HCT116 (cell line): ENCODE measurements around the gene SLC19A1. TPM values are rescaled to one million over a fixed set of nuclear protein-coding genes. Genes with fewer than 3 reads are reported as not detected.

Experiments used
- ATAC-seq: fragments of 200-7000 bp; cut with Tn5 transposase; 2 replicates; pipeline ENCODE4 v1.9.1; 2020; ENCODE audit warnings: mild to moderate bottlenecking, moderate library complexity
- BruUV-seq: library from RNA; stranded (reverse); fragments of 400-500 nt; replicated peaks from 2 replicates; lab custom pipeline; 2021; lab: Mats Ljungman, UMichigan
- CTCF ChIA-PET: fragments of 300-600 bp; sonication (Branson Sonifier 250); formaldehyde crosslinking; loops from one replicate; lab custom pipeline; 2021; ENCODE audit warnings: antibody characterized with exemption; lab: Charles Lee
- POLR2A ChIA-PET: fragments of 300-600, 350-600 bp; sonication (Branson Sonifier 250); formaldehyde crosslinking; loops from one replicate; lab custom pipeline; 2021; ENCODE audit warnings: antibody characterized with exemption; lab: Charles Lee
- RAD21 ChIA-PET, 2 experiments: fragments of 300-600 bp; sonication (Branson Sonifier 250); formaldehyde crosslinking; loops; one replicate each; lab custom pipeline; 2023; ENCODE audit warnings: low total read pairs in 2 of 2; ENCODE audit not compliant: uncharacterized antibody in 2 of 2, unreplicated experiment in 2 of 2, low non-redundant PET in 1 of 2; lab: Charles Lee
- DNase-seq: peaks from one replicate; pipeline ENCODE4 v3.0.0-alpha.2; 2010; ENCODE audit warnings: low read depth, low spot score
- H2AFZ ChIP-seq: fragments of 200-600 bp; shearing (Covaris generic), sonication (generic); 2 replicates; pipeline ENCODE4 v1.6.1; 2017; ENCODE audit warnings: low read depth, mixed run types, mixed read lengths, antibody characterized with exemption, low read length; ENCODE audit not compliant: poor library complexity, severe bottlenecking
- H3K27ac ChIP-seq: 2 replicates; pipeline ENCODE4 v1.5.1; 2012; ENCODE audit warnings: low read depth, low read length
- H3K27me3 ChIP-seq: fragments of 200-600 bp; sonication (generic); 2 replicates; pipeline ENCODE4 v1.6.1; 2016; ENCODE audit warnings: mixed run types, low read length, mixed read lengths; ENCODE audit not compliant: insufficient read depth
- H3K36me3 ChIP-seq, 2 experiments: fragments of 200-500 bp in 1 of 2; fragments of 200-600 bp in 1 of 2; sonication (Bioruptor generic) in 1 of 2; sonication (generic) in 1 of 2; 2 replicates each; pipeline versions ENCODE4 v1.5.1 to v1.6.1; 2014 to 2016; ENCODE audit warnings: low read length in 2 of 2, inconsistent platforms in 1 of 2, mixed read lengths in 1 of 2, mixed run types in 1 of 2; ENCODE audit not compliant: insufficient read depth in 2 of 2, control insufficient read depth in 1 of 2
- H3K4me1 ChIP-seq, 2 experiments: fragments of 200-600 bp in 1 of 2; sonication (generic) in 1 of 2; 2 replicates each; pipeline versions ENCODE4 v1.5.1 to v1.6.1; 2012 to 2017; ENCODE audit warnings: low read length in 2 of 2, inconsistent platforms in 1 of 2, mild to moderate bottlenecking in 1 of 2, mixed read lengths in 1 of 2, mixed run types in 1 of 2, moderate library complexity in 1 of 2; ENCODE audit not compliant: insufficient read depth in 2 of 2, control insufficient read depth in 1 of 2
- H3K4me2 ChIP-seq: fragments of 200-600 bp; sonication (generic); 2 replicates; pipeline ENCODE4 v1.6.1; 2017; ENCODE audit warnings: mixed run types, low read length, mixed read lengths
- H3K4me3 ChIP-seq, 2 experiments: fragments of 200-600 bp in 1 of 2; sonication (generic) in 1 of 2; replicated peaks in 1 of 2; 2 replicates each; pipeline ENCODE4 v1.5.1; 2011 to 2016; ENCODE audit warnings: low read length in 2 of 2, control low read depth in 1 of 2, low read depth in 1 of 2, mild to moderate bottlenecking in 1 of 2, mixed read lengths in 1 of 2, mixed run types in 1 of 2
- H3K79me2 ChIP-seq: fragments of 200-600 bp; sonication (generic); 2 replicates; pipeline ENCODE4 v1.6.1; 2017; ENCODE audit warnings: mild to moderate bottlenecking, mixed run types, low read length, moderate library complexity, mixed read lengths; ENCODE audit not compliant: insufficient read depth
- H3K9ac ChIP-seq: fragments of 200-600 bp; sonication (generic); 2 replicates; pipeline ENCODE4 v1.6.1; 2016; ENCODE audit warnings: low read length, mixed read lengths
- H3K9me2 ChIP-seq: fragments of 200-600 bp; sonication (generic), shearing (Covaris generic); 2 replicates; pipeline ENCODE4 v1.6.1; 2017; ENCODE audit warnings: mixed run types, mild to moderate bottlenecking, moderate library complexity; ENCODE audit not compliant: insufficient read depth
- H3K9me3 ChIP-seq, 2 experiments: fragments of 200-500 bp in 1 of 2; fragments of 200-600 bp in 1 of 2; sonication (Bioruptor generic) in 1 of 2; sonication (generic) in 1 of 2; 2 replicates each; pipeline ENCODE4 v1.6.1; 2014 to 2017; ENCODE audit warnings: low read length in 2 of 2, mixed read lengths in 2 of 2, inconsistent platforms in 1 of 2, low read depth in 1 of 2, mild to moderate bottlenecking in 1 of 2, mixed run types in 1 of 2, moderate library complexity in 1 of 2; ENCODE audit not compliant: control insufficient read depth in 1 of 2, insufficient read depth in 1 of 2
- H4K20me1 ChIP-seq: fragments of 200-600 bp; sonication (generic), shearing (Covaris generic); 2 replicates; pipeline ENCODE4 v1.6.1; 2017; ENCODE audit warnings: mixed run types, mild to moderate bottlenecking, moderate library complexity; ENCODE audit not compliant: insufficient read depth
- CEBPB ChIP-seq: IDR thresholded peaks from 2 replicates; pipeline ENCODE4 v1.6.1; 2012; ENCODE audit warnings: low read depth
- EGR1 ChIP-seq: IDR thresholded peaks from 2 replicates; pipeline ENCODE4 v1.6.1; 2012; ENCODE audit warnings: low read depth
- ELF1 ChIP-seq: IDR thresholded peaks from 2 replicates; pipeline ENCODE4 v1.6.1; 2012; ENCODE audit warnings: low read depth, borderline replicate concordance
- EZH2 ChIP-seq: fragments of 200-600 bp; sonication (generic); IDR thresholded peaks from 2 replicates; pipeline ENCODE4 v1.6.1; 2017; ENCODE audit warnings: antibody characterized with exemption, mixed run types
- EZH2phosphoT487 ChIP-seq: fragments of 200-600 bp; IDR thresholded peaks from 2 replicates; pipeline ENCODE4 v1.6.1; 2018; ENCODE audit warnings: antibody characterized with exemption, borderline replicate concordance
- FOSL1 ChIP-seq: IDR thresholded peaks from 2 replicates; pipeline ENCODE4 v1.6.1; 2012; ENCODE audit warnings: low read depth
- JUND ChIP-seq: IDR thresholded peaks from 2 replicates; pipeline ENCODE4 v1.6.1; 2012
- POLR2AphosphoS5 ChIP-seq: IDR thresholded peaks from 2 replicates; pipeline ENCODE4 v1.6.1; 2011; ENCODE audit warnings: mild to moderate bottlenecking, low read depth, low read length, moderate library complexity
- RAD21 ChIP-seq: IDR thresholded peaks from 2 replicates; pipeline ENCODE4 v1.6.1; 2012; ENCODE audit warnings: low read depth, mild to moderate bottlenecking
- SIN3A ChIP-seq: IDR thresholded peaks from 2 replicates; pipeline ENCODE4 v1.6.1; 2012; ENCODE audit warnings: low read depth
- SP1 ChIP-seq: IDR thresholded peaks from 2 replicates; pipeline ENCODE4 v1.6.1; 2012; ENCODE audit warnings: low read depth
- SRF ChIP-seq: IDR thresholded peaks from 2 replicates; pipeline ENCODE4 v1.6.1; 2012; ENCODE audit warnings: low read depth
- YY1 ChIP-seq: IDR thresholded peaks from 2 replicates; pipeline ENCODE4 v1.6.1; 2011; ENCODE audit warnings: low read length, low read depth, moderate library complexity, mild to moderate bottlenecking; ENCODE audit not compliant: insufficient replicate concordance; ENCODE audit errors: extremely low read depth
- ZFX ChIP-seq: fragments of 450-650 bp; IDR thresholded peaks from 2 replicates; pipeline ENCODE4 v1.6.1; 2017
- intact Hi-C: fragments of 100-400 bp; cut with micrococcal nuclease; formaldehyde crosslinking; loops from 2 replicates; pipeline ENCODE4 v1.10.0; 2022
- total RNA-seq: library from RNA; stranded (reverse); gene quantifications from one replicate; pipeline ENCODE4 v1.2.1, GENCODE V29; 2021; ENCODE audit not compliant: unreplicated experiment
- TF ChIP-seq, protein P1 (sequence below): IDR thresholded peaks from 2 replicates; pipeline ENCODE4 v1.6.1; 2012; ENCODE audit warnings: low read depth
- TF ChIP-seq, protein P2 (sequence below): IDR thresholded peaks from 2 replicates; pipeline ENCODE4 v1.6.1; 2012
- TF ChIP-seq, protein P3 (sequence below): IDR thresholded peaks from 2 replicates; pipeline ENCODE4 v1.6.1; 2011; ENCODE audit warnings: mild to moderate bottlenecking, low read length, moderate library complexity; ENCODE audit not compliant: insufficient replicate concordance; ENCODE audit errors: extremely low read depth

The SLC19A1 gene
- total RNA-seq, 1 experiment from 2014 or later = 50.2 TPM

DNA sequence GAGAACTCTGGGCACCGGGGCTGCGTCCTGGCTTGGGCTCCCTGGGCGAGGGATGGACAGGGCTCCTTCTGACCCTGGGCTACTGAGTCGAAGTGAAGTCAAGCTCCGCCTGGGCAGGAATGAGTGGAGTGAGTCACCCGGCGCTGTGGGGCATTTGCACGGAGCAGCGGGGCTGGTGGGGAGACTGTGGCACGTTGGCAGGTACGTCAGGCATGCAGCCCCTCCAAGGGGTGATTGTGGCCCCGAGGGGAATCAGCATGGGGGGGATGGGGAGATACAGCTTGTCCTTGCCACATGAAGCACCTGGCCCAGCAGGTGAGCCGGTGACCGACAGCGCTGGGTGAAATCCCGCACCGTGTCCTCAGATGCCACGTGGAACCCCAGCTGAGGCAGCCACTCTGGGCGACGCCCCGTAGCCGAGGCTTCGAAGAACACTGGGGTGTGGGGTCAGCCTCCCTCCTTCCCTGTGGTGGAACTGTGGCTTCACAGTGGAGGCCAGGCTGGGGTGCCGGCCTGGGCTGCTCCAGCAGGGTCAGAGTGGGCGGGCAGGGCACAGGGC is 74.9 kb downstream of the SLC19A1 start:
- BruUV-seq = no TSS peak
- H3K9ac ChIP-seq = no peak overlapping the region
- POLR2A ChIA-PET = no interaction called here

More for the DNA sequence above, 74.9 kb downstream of the SLC19A1 start:
- H3K9me3 ChIP-seq = no peaks in the 10 kb centered on the region
- peaks cover 4% of the 10 kb centered on the region; the same call in 1 of the 2 replicates for H3K79me2 ChIP-seq
- H4K20me1 ChIP-seq = no peaks in the 10 kb centered on the region
- no peak for ATAC-seq
- no peak for DNase-seq
- intact Hi-C loops = no loop called here
- H2AFZ ChIP-seq = no peak overlapping the region
- no peak overlapping the region for H3K4me2 ChIP-seq
- ChIA-PET CTCF (no interaction called here), RAD21 (no interaction called here)
- H3K4me3 ChIP-seq = no peak overlapping the region
- H3K9me2 ChIP-seq = no peaks in the 10 kb centered on the region
- H3K36me3 ChIP-seq = peaks cover 0 to 5% of the 10 kb centered on the region in 2 experiments; a peak in 1 of 4 replicates
- TF ChIP-seq, protein P1, sequence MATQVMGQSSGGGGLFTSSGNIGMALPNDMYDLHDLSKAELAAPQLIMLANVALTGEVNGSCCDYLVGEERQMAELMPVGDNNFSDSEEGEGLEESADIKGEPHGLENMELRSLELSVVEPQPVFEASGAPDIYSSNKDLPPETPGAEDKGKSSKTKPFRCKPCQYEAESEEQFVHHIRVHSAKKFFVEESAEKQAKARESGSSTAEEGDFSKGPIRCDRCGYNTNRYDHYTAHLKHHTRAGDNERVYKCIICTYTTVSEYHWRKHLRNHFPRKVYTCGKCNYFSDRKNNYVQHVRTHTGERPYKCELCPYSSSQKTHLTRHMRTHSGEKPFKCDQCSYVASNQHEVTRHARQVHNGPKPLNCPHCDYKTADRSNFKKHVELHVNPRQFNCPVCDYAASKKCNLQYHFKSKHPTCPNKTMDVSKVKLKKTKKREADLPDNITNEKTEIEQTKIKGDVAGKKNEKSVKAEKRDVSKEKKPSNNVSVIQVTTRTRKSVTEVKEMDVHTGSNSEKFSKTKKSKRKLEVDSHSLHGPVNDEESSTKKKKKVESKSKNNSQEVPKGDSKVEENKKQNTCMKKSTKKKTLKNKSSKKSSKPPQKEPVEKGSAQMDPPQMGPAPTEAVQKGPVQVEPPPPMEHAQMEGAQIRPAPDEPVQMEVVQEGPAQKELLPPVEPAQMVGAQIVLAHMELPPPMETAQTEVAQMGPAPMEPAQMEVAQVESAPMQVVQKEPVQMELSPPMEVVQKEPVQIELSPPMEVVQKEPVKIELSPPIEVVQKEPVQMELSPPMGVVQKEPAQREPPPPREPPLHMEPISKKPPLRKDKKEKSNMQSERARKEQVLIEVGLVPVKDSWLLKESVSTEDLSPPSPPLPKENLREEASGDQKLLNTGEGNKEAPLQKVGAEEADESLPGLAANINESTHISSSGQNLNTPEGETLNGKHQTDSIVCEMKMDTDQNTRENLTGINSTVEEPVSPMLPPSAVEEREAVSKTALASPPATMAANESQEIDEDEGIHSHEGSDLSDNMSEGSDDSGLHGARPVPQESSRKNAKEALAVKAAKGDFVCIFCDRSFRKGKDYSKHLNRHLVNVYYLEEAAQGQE = no peak
- TF ChIP-seq SP1 (no peak), CEBPB (no peak), FOSL1 (no peak), EZH2phosphoT487 (no peak), ZFX (no peak), SRF (no peak), RAD21 (no peak), YY1 (no peak), SIN3A (no peak), EGR1 (no peak), EZH2 (no peak), POLR2AphosphoS5 (no peak), ELF1 (no peak), JUND (no peak)
- TF ChIP-seq, protein P2, sequence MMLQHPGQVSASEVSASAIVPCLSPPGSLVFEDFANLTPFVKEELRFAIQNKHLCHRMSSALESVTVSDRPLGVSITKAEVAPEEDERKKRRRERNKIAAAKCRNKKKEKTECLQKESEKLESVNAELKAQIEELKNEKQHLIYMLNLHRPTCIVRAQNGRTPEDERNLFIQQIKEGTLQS = no peak
- TF ChIP-seq, protein P3, sequence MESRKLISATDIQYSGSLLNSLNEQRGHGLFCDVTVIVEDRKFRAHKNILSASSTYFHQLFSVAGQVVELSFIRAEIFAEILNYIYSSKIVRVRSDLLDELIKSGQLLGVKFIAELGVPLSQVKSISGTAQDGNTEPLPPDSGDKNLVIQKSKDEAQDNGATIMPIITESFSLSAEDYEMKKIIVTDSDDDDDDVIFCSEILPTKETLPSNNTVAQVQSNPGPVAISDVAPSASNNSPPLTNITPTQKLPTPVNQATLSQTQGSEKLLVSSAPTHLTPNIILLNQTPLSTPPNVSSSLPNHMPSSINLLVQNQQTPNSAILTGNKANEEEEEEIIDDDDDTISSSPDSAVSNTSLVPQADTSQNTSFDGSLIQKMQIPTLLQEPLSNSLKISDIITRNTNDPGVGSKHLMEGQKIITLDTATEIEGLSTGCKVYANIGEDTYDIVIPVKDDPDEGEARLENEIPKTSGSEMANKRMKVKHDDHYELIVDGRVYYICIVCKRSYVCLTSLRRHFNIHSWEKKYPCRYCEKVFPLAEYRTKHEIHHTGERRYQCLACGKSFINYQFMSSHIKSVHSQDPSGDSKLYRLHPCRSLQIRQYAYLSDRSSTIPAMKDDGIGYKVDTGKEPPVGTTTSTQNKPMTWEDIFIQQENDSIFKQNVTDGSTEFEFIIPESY = no peak
- no peak overlapping the region for H3K27ac ChIP-seq
- H3K27me3 ChIP-seq = no peaks in the 10 kb centered on the region
- peaks cover 5 to 13% of the 10 kb centered on the region in 2 experiments; a peak in 3 of 4 replicates for H3K4me1 ChIP-seq
